ENCODE measurements around the gene CUX1. TPM values are rescaled to one million over a fixed set of nuclear protein-coding genes. Genes with fewer than 3 reads are reported as not detected.

The CUX1 gene
- total RNA-seq, 4 donors from 2014 or later = 56.9 to 124 (median 93.2) TPM

DNA sequence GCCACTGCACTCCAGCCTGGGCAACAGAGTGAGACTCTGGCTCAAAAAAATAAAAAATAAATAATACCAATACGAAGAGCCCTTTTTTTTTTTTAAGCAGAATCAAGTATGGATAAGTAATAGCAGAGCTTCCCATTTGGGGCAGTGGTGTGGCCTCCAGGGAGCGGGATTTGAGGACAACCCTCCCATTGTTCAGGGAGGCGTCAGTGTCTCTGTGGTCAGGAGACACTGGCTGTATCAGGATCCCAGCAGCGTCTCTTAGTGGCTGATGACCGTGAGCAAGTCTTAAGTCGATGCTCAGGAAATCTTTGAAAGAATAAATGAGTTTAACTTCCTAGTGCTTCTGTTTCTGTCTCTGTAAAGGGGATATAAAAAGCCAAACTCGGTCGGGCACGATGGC is 444.0 kb downstream of the CUX1 start:
- no peaks in the 10 kb centered on the region for H3K4me1 ChIP-seq
- H3K27ac ChIP-seq = no peak overlapping the region
- no peaks in the 10 kb centered on the region for H3K9me3 ChIP-seq
- TF ChIP-seq POLR2AphosphoS5 (IDR thresholded peaks at IDR 0.05) = no peak
- 73 to 83% methylated on average over 2 to 9 of the region's 9 CpGs for WGBS, 2 donors (ENCODE audit: low coverage in 1 of 2)
- no peaks in the 10 kb centered on the region for H3K36me3 ChIP-seq
- H3K27me3 ChIP-seq = no peaks in the 10 kb centered on the region
- in situ Hi-C loops (cut with MboI; ENCODE audit: low pct_ligation_motif_present in 1 of 4, low pct_unique_long_range_greater_than_20kb in 1 of 4, low sequenced_read_pairs in 3 of 4) = no loop called here
- H3K4me3 ChIP-seq = no peak overlapping the region
- intact Hi-C loops (cut with DNase I; ENCODE audit: low total_unique reads) = no loop called here
- no peak for DNase-seq

- H3K36me3 ChIP-seq = no peaks in the 10 kb centered on the region
- no peak for DNase-seq
- in situ Hi-C loops (cut with MboI; ENCODE audit: low pct_ligation_motif_present in 1 of 4, low pct_unique_long_range_greater_than_20kb in 1 of 4, low sequenced_read_pairs in 3 of 4) (no loop called here), intact Hi-C loops (cut with DNase I; ENCODE audit: low total_unique reads) (no loop called here)
- 90 to 96% methylated on average over 9 to 10 of the region's 13 CpGs for WGBS, 2 donors (ENCODE audit: low coverage in 1 of 2)
- H3K4me1 ChIP-seq = no peaks in the 10 kb centered on the region
- TF ChIP-seq EP300 (IDR thresholded peaks at IDR 0.05; ENCODE audit: low read depth) (no peak), POLR2A (IDR thresholded peaks at IDR 0.05) (no peak)
- H3K27me3 ChIP-seq = no peaks in the 10 kb centered on the region
- H3K27ac ChIP-seq = no peak overlapping the region
- no peak overlapping the region for H3K4me3 ChIP-seq
- H3K9me3 ChIP-seq = no peaks in the 10 kb centered on the region
These were observed 445.1 kb downstream of the CUX1 start for GRCh38 chr7:102262546-102262945.

- intact Hi-C loops (cut with DNase I; ENCODE audit: low total_unique reads) (no loop called here), in situ Hi-C loops (cut with MboI; ENCODE audit: low pct_ligation_motif_present in 1 of 4, low pct_unique_long_range_greater_than_20kb in 1 of 4, low sequenced_read_pairs in 3 of 4) (no loop called here)
- no peak overlapping the region for H3K4me3 ChIP-seq
- H3K27ac ChIP-seq = no peak overlapping the region
- no peaks in the 10 kb centered on the region for H3K9me3 ChIP-seq
- H3K27me3 ChIP-seq = no peaks in the 10 kb centered on the region
- TF ChIP-seq POLR2A (IDR thresholded peaks at IDR 0.05) (no peak), POLR2AphosphoS5 (IDR thresholded peaks at IDR 0.05) (no peak), EP300 (IDR thresholded peaks at IDR 0.05; ENCODE audit: low read depth) (no peak)
- TF ChIP-seq, protein P1, sequence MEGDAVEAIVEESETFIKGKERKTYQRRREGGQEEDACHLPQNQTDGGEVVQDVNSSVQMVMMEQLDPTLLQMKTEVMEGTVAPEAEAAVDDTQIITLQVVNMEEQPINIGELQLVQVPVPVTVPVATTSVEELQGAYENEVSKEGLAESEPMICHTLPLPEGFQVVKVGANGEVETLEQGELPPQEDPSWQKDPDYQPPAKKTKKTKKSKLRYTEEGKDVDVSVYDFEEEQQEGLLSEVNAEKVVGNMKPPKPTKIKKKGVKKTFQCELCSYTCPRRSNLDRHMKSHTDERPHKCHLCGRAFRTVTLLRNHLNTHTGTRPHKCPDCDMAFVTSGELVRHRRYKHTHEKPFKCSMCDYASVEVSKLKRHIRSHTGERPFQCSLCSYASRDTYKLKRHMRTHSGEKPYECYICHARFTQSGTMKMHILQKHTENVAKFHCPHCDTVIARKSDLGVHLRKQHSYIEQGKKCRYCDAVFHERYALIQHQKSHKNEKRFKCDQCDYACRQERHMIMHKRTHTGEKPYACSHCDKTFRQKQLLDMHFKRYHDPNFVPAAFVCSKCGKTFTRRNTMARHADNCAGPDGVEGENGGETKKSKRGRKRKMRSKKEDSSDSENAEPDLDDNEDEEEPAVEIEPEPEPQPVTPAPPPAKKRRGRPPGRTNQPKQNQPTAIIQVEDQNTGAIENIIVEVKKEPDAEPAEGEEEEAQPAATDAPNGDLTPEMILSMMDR (IDR thresholded peaks at IDR 0.05) = no peak
- no peak for DNase-seq
- H3K36me3 ChIP-seq = no peaks in the 10 kb centered on the region
- H3K4me1 ChIP-seq = no peaks in the 10 kb centered on the region
- 86% methylated on average over 13 of the region's 13 CpGs; no CpG with 5 or more reads in 1 of the 2 donors for whole genome bisulfite sequencing, 2 donors (ENCODE audit: low coverage in 1 of 2)
These were observed 447.0 kb downstream of the CUX1 start for GRCh38 chr7:102264367-102264891.

DNA sequence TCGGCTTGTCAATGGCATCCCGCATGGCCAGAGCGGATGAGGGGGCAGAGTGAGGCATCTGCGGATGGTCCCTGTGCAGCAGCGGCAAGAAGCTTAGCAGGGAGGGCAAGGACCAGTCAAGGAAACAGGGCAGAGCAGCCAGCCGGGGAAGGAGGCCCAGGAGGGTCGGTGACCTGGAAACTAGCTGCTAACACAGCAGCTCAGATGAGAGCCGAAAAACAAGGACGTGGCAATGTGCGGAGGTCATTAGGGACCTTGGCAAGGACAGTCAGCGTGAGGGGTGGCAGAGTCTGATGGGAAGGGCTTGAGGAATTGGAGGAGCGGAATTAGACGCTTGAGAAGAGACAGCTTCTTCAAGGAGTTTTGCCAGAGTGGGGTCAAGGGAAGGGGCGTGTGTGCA is 449.1 kb downstream of the CUX1 start:
- H3K27ac ChIP-seq = no peak overlapping the region
- no peaks in the 10 kb centered on the region for H3K36me3 ChIP-seq
- intact Hi-C loops (cut with DNase I; ENCODE audit: low total_unique reads) (no loop called here), in situ Hi-C loops (cut with MboI; ENCODE audit: low pct_ligation_motif_present in 1 of 4, low pct_unique_long_range_greater_than_20kb in 1 of 4, low sequenced_read_pairs in 3 of 4) (no loop called here)
- no peaks in the 10 kb centered on the region for H3K9me3 ChIP-seq
- 86 to 87% methylated on average over 6 to 14 of the region's 14 CpGs for WGBS, 2 donors (ENCODE audit: low coverage in 1 of 2)
- DNase-seq = no peak
- H3K4me3 ChIP-seq = no peak overlapping the region
- TF ChIP-seq, protein P1 (IDR thresholded peaks at IDR 0.05) = no peak
- TF ChIP-seq POLR2A (IDR thresholded peaks at IDR 0.05) (no peak), POLR2AphosphoS5 (IDR thresholded peaks at IDR 0.05) (no peak), EP300 (IDR thresholded peaks at IDR 0.05; ENCODE audit: low read depth) (no peak)
- no peaks in the 10 kb centered on the region for H3K27me3 ChIP-seq
- H3K4me1 ChIP-seq = no peaks in the 10 kb centered on the region

- intact Hi-C loops (cut with DNase I; ENCODE audit: low total_unique reads) = no loop called here
- no peaks in the 10 kb centered on the region for H3K9me3 ChIP-seq
- 84% methylated on average over 10 of the region's 10 CpGs; no CpG with 5 or more reads in 1 of the 2 donors for whole genome bisulfite sequencing, 2 donors (ENCODE audit: low coverage in 1 of 2)
- DNase-seq = no peak
- no peak overlapping the region for H3K27ac ChIP-seq
- H3K4me3 ChIP-seq = no peak overlapping the region
- TF ChIP-seq POLR2AphosphoS5 (IDR thresholded peaks at IDR 0.05) (no peak), POLR2A (IDR thresholded peaks at IDR 0.05) (no peak), EP300 (IDR thresholded peaks at IDR 0.05; ENCODE audit: low read depth) (no peak)
- TF ChIP-seq, protein P1 (IDR thresholded peaks at IDR 0.05) = no peak
- in situ Hi-C loops (cut with MboI; ENCODE audit: low pct_ligation_motif_present in 1 of 4, low pct_unique_long_range_greater_than_20kb in 1 of 4, low sequenced_read_pairs in 3 of 4) = no loop called here
- H3K4me1 ChIP-seq = peaks cover 0 to 10% (median 1%) of the 10 kb centered on the region in 4 donors
- no peaks in the 10 kb centered on the region for H3K36me3 ChIP-seq
- H3K27me3 ChIP-seq = no peaks in the 10 kb centered on the region
These were observed 451.2 kb downstream of the CUX1 start for GRCh38 chr7:102268635-102269034.
